D721Med (cell line): ENCODE results near the gene MARK3.

Experiments used
- DNase-seq: peaks from one replicate; pipeline ENCODE4 v3.0.0; 2011; ENCODE audit warnings: low spot score; ENCODE audit not compliant: insufficient read length
- FAIRE-seq: peaks from 2 replicates; lab custom pipeline; 2011; peaks lifted over from hg19 to GRCh38; lab: Jason Lieb, UNC
- TF ChIP-seq, protein P1 (sequence below): IDR thresholded peaks from 2 replicates; pipeline ENCODE4 v1.5.1; 2012; ENCODE audit warnings: mild to moderate bottlenecking, control low read depth; ENCODE audit not compliant: insufficient read depth; ENCODE audit errors: missing control alignments

Gene MARK3

GRCh38 chr14:103472939-103473338, 87.7 kb downstream of the MARK3 start:
- DNase-seq (no peak), FAIRE-seq (no peak)
- TF ChIP-seq, protein P1, sequence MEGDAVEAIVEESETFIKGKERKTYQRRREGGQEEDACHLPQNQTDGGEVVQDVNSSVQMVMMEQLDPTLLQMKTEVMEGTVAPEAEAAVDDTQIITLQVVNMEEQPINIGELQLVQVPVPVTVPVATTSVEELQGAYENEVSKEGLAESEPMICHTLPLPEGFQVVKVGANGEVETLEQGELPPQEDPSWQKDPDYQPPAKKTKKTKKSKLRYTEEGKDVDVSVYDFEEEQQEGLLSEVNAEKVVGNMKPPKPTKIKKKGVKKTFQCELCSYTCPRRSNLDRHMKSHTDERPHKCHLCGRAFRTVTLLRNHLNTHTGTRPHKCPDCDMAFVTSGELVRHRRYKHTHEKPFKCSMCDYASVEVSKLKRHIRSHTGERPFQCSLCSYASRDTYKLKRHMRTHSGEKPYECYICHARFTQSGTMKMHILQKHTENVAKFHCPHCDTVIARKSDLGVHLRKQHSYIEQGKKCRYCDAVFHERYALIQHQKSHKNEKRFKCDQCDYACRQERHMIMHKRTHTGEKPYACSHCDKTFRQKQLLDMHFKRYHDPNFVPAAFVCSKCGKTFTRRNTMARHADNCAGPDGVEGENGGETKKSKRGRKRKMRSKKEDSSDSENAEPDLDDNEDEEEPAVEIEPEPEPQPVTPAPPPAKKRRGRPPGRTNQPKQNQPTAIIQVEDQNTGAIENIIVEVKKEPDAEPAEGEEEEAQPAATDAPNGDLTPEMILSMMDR, result no peak

DNA sequence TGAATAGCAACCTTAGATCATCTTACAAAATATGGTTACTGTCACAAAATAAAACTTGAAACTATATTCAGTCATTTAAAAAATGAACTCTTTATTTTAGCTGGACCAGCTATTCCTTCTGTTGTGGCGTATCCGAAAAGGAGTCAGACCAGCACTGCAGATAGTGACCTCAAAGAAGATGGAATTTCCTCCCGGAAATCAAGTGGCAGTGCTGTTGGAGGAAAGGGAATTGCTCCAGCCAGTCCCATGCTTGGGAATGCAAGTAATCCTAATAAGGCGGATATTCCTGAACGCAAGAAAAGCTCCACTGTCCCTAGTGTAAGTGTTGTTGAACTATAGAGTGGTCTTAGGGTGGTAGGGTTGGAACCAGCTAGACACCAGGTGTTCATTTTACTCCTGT, 89.7 kb downstream of the MARK3 start:
- TF ChIP-seq, protein P1, result no peak
- DNase-seq (no peak), FAIRE-seq (no peak)

DNA sequence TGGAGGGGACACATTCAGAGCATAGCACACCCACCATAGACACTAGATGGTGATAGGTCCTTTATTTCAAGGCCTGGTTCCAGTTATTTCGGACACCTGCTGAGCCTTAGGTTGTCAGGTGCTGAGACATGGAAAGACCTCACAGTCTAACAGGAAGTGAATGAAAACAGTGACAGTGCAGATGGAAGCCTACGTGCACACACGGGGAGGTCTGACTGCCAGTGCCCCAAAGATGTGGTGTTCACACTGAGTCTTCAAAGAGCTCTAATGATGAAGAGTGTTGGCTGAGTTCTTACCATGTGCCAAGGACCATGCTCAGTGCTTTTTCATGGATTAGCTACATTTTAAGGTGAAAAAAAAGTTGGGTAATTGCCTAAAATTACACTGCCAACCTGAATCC, 90.8 kb downstream of the MARK3 start:
- DNase-seq (no peak), FAIRE-seq (no peak)
- TF ChIP-seq, protein P1, result no peak

- FAIRE-seq, result no peak
- no peak for DNase-seq
- TF ChIP-seq, protein P1, result no peak
Measured at GRCh38 chr14:103476631-103477030, 91.4 kb downstream of the MARK3 start.

DNA sequence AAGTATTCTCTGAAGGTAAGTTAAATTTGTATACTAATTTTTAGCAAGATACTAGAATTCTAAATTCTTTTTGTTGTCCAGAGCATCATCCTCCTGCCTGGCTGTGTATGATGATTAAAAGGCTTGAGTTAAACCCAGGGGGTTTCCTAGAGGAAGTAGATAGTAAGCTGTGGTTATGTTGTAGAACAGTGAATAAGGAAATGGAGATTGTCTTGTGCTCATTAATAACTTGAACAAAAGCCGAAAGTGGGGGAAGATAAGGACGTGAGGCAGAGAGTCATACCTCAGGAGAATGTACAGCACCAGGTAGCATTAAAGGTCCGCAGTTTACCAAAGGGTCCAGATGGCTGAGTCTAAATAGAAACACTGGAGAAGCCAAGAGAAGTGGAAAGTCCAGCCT, 95.4 kb downstream of the MARK3 start:
- DNase-seq (no peak), FAIRE-seq (no peak)
- TF ChIP-seq, protein P1, result no peak

- no peak for FAIRE-seq
- TF ChIP-seq, protein P1, result no peak
- no peak for DNase-seq
Measured at GRCh38 chr14:103483600-103483999, 98.4 kb downstream of the MARK3 start.

GRCh38 chr14:103485504-103485903, 100.3 kb downstream of the MARK3 start:
- TF ChIP-seq, protein P1, result no peak
- no peak for DNase-seq
- FAIRE-seq, result no peak
